Astrocyte (in vitro differentiated cells and primary cell): ENCODE results near the gene ZNF488. TPM values are rescaled to one million over a fixed set of nuclear protein-coding genes. Genes with fewer than 3 reads are reported as not detected.

ENCODE experiments used
- DNase-seq: peaks from one replicate; pipeline ENCODE4 v3.0.0-alpha.2; 2010; ENCODE audit warnings: low read depth
- FAIRE-seq: peaks from 2 replicates; lab custom pipeline; 2011; peaks lifted over from hg19 to GRCh38; lab: Jason Lieb, UNC
- H2AFZ ChIP-seq: 2 replicates; pipeline ENCODE4 v1.6.0; 2012; ENCODE audit warnings: low read depth, low read length, inconsistent platforms
- H3K27ac ChIP-seq: 2 replicates; pipeline ENCODE4 v1.5.1; 2011; ENCODE audit warnings: low read depth, low read length, inconsistent platforms
- H3K27me3 ChIP-seq: 2 replicates; pipeline ENCODE4 v1.6.0; 2011; ENCODE audit warnings: low read length, inconsistent platforms; ENCODE audit not compliant: insufficient read depth
- H3K36me3 ChIP-seq: 2 replicates; pipeline ENCODE4 v1.5.1; 2011; ENCODE audit warnings: low read length, inconsistent platforms; ENCODE audit not compliant: insufficient read depth
- H3K4me1 ChIP-seq: 2 replicates; pipeline ENCODE4 v1.5.1; 2011; ENCODE audit warnings: low read length, inconsistent platforms; ENCODE audit not compliant: insufficient read depth
- H3K4me2 ChIP-seq: 2 replicates; pipeline ENCODE4 v1.6.0; 2012; ENCODE audit warnings: low read length, inconsistent platforms
- H3K4me3 ChIP-seq: 2 replicates; pipeline ENCODE4 v1.5.1; 2011; ENCODE audit warnings: low read depth, mild to moderate bottlenecking, low read length, inconsistent platforms; ENCODE audit not compliant: insufficient read depth
- H3K79me2 ChIP-seq: 2 replicates; pipeline ENCODE4 v1.6.0; 2012; ENCODE audit warnings: mild to moderate bottlenecking, low read length, inconsistent platforms; ENCODE audit not compliant: insufficient read depth
- H3K9ac ChIP-seq: 2 replicates; pipeline ENCODE4 v1.6.0; 2012; ENCODE audit warnings: mild to moderate bottlenecking, low read length, inconsistent platforms
- H3K9me3 ChIP-seq: 2 replicates; pipeline ENCODE4 v1.5.1; 2012; ENCODE audit warnings: low read depth, mild to moderate bottlenecking, low read length, inconsistent platforms; ENCODE audit not compliant: insufficient read depth
- H4K20me1 ChIP-seq: 2 replicates; pipeline ENCODE4 v1.6.0; 2012; ENCODE audit warnings: low read length, inconsistent platforms; ENCODE audit not compliant: insufficient read depth
- H3K27ac Mint-ChIP-seq: one replicate; pipeline ENCODE4 v1.8.0; 2021; ENCODE audit warnings: mild to moderate bottlenecking, mixed read lengths; ENCODE audit not compliant: unreplicated experiment
- H3K27me3 Mint-ChIP-seq: one replicate; pipeline ENCODE4 v1.8.0; 2021; ENCODE audit warnings: low read depth, mixed read lengths; ENCODE audit not compliant: unreplicated experiment
- H3K36me3 Mint-ChIP-seq: one replicate; pipeline ENCODE4 v1.8.0; 2021; ENCODE audit warnings: low read depth, mixed read lengths; ENCODE audit not compliant: unreplicated experiment
- H3K4me1 Mint-ChIP-seq: one replicate; pipeline ENCODE4 v1.8.0; 2021; ENCODE audit warnings: low read depth, mixed read lengths; ENCODE audit not compliant: unreplicated experiment
- H3K4me3 Mint-ChIP-seq: one replicate; pipeline ENCODE4 v1.8.0; 2021; ENCODE audit warnings: mild to moderate bottlenecking, moderate library complexity, mixed read lengths; ENCODE audit not compliant: unreplicated experiment
- H3K9me3 Mint-ChIP-seq: one replicate; pipeline ENCODE4 v1.8.0; 2021; ENCODE audit warnings: mild to moderate bottlenecking, mixed read lengths; ENCODE audit not compliant: unreplicated experiment
- CTCF ChIP-seq: IDR thresholded peaks from 2 replicates; pipeline ENCODE4 v1.5.1; 2011; ENCODE audit warnings: low read depth, mild to moderate bottlenecking, inconsistent platforms, low read length, moderate library complexity; ENCODE audit not compliant: insufficient read depth
- EZH2 ChIP-seq: IDR thresholded peaks from 2 replicates; pipeline ENCODE4 v1.6.1; 2012; ENCODE audit warnings: mild to moderate bottlenecking, low read length, inconsistent platforms; ENCODE audit not compliant: insufficient read depth
- total RNA-seq: library from RNA; stranded (reverse); gene quantifications from 2 replicates; pipeline ENCODE4 v1.2.1, GENCODE V29; 2021

The ZNF488 gene
- total RNA-seq, 1 donor from 2014 or later = 1.4 TPM

DNA sequence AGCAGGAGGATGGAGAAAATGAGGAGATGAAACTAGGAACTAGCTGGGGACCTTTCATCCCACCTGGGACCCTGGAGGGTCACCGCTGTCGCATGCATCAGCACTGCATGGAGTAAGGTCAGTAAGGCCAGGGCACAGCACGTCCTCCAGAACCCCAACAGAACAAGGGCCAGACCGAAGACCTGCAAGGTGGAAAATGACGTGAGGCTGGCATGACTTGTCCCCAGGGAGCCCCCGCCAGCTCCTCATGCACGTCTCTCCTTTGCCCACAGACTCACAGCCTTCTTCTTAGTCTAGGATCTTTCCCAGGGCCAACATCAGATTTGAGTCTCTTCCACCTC lies 4.7 kb downstream of the ZNF488 start:
- H3K36me3 ChIP-seq = no peaks in the 10 kb centered on the region
- FAIRE-seq (no peak), DNase-seq (no peak)
- no peak overlapping the region for H2AFZ ChIP-seq
- H3K27me3 Mint-ChIP-seq = peaks cover 41% of the 10 kb centered on the region
- H3K27ac ChIP-seq = no peak overlapping the region
- H4K20me1 ChIP-seq = no peaks in the 10 kb centered on the region
- no peaks in the 10 kb centered on the region for H3K79me2 ChIP-seq
- H3K9me3 ChIP-seq = no peaks in the 10 kb centered on the region
- H3K9me3 Mint-ChIP-seq = peaks cover 12% of the 10 kb centered on the region
- peaks cover 2% of the 10 kb centered on the region for H3K4me1 ChIP-seq
- no peak overlapping the region for H3K4me3 ChIP-seq
- TF ChIP-seq EZH2 (no peak), CTCF (no peak)
- H3K36me3 Mint-ChIP-seq = peaks cover 7% of the 10 kb centered on the region
- peaks cover 2% of the 10 kb centered on the region for H3K4me1 Mint-ChIP-seq
- no peak overlapping the region for H3K27ac Mint-ChIP-seq
- H3K4me2 ChIP-seq = no peak overlapping the region
- peaks cover 17% of the 10 kb centered on the region for H3K27me3 ChIP-seq
- H3K9ac ChIP-seq = no peak overlapping the region
- H3K4me3 Mint-ChIP-seq = no peak overlapping the region

DNA sequence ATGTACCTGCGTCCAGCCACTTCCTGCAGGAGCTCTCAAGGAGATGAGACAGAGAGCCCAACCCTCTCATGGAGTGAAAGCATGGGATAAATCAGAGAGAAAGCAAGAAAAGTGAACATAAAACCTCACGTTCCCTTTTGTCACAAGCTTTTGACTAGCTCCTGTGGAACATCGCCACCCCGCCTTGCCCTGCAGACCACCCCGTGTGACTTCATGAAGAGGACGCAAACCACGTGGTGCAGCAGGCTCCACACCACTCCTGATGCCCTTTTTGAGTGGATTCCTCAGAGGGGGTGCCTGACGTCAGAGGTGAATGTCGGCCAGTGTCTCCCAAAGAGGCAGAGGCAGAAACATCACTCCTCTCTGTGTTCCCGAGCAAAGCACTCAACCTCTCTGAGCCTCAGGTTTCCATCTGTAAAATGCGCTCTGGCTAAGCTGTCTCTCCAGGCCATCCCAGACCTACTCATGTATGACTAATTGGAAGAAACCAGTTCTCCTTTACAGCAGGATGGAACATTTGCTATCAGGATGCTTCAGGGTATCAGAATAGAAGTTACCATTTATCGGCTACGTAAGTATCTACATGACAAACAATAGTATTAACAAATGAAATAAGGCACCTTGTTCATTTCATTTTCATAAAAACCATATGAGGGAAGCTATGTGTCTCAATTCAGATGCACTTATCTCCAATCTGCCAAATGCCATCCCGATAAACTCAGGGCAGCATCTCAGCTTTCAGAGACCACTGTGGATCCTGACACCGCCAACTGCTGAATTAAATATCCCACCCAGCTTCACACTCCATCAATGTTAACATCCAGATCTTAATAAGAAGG lies 5.3 kb downstream of the ZNF488 start:
- Histone ChIP-seq H3K9ac (no peak overlapping the region), H4K20me1 (no peaks in the 10 kb centered on the region), H3K79me2 (no peaks in the 10 kb centered on the region), H3K4me2 (no peak overlapping the region), H2AFZ (no peak overlapping the region), H3K36me3 (no peaks in the 10 kb centered on the region), H3K4me1 (no peaks in the 10 kb centered on the region), H3K9me3 (no peaks in the 10 kb centered on the region), H3K27ac (no peak overlapping the region), H3K27me3 (peaks cover 17% of the 10 kb centered on the region), H3K4me3 (no peak overlapping the region)
- peaks cover 2% of the 10 kb centered on the region for H3K4me1 Mint-ChIP-seq
- peaks cover 7% of the 10 kb centered on the region for H3K36me3 Mint-ChIP-seq
- TF ChIP-seq CTCF (no peak), EZH2 (no peak)
- no peak overlapping the region for H3K27ac Mint-ChIP-seq
- peaks cover 14% of the 10 kb centered on the region for H3K9me3 Mint-ChIP-seq
- DNase-seq (no peak), FAIRE-seq (no peak)
- peaks cover 44% of the 10 kb centered on the region for H3K27me3 Mint-ChIP-seq
- H3K4me3 Mint-ChIP-seq = no peak overlapping the region

GRCh38 chr10:47378183-47378510 lies 5.9 kb downstream of the ZNF488 start:
- TF ChIP-seq EZH2 (no peak), CTCF (no peak)
- Histone ChIP-seq H3K9me3 (no peaks in the 10 kb centered on the region), H3K27ac (no peak overlapping the region), H3K27me3 (peaks cover 17% of the 10 kb centered on the region), H3K36me3 (no peaks in the 10 kb centered on the region), H3K9ac (no peak overlapping the region), H3K4me3 (no peak overlapping the region), H2AFZ (no peak overlapping the region), H3K4me1 (no peaks in the 10 kb centered on the region), H3K79me2 (no peaks in the 10 kb centered on the region), H3K4me2 (no peak overlapping the region), H4K20me1 (no peaks in the 10 kb centered on the region)
- FAIRE-seq = no peak
- Mint-ChIP-seq H3K27me3 (peaks cover 47% of the 10 kb centered on the region), H3K4me1 (peaks cover 2% of the 10 kb centered on the region), H3K4me3 (no peak overlapping the region), H3K36me3 (peaks cover 7% of the 10 kb centered on the region), H3K9me3 (peaks cover 14% of the 10 kb centered on the region), H3K27ac (no peak overlapping the region)
- DNase-seq = no peak
